Muscle layer of colon (tissue), 2 donors: ENCODE data around the gene HUNK.
"Not testable (repeated sequence)": the region's sequence is repeated elsewhere in the genome, so short reads cannot be mapped to it uniquely, and the experiment has no call there.

ENCODE experiments used
- H3K27ac ChIP-seq: one replicate; pipeline ENCODE4 v1.7.0; 2013; ENCODE audit warnings: low read depth, mild to moderate bottlenecking, low read length, moderate library complexity
- H3K27me3 ChIP-seq, 2 donors: one replicate each; pipeline ENCODE4 v1.7.0; 2013; ENCODE audit warnings: low read length in 2 of 2, mild to moderate bottlenecking in 2 of 2; ENCODE audit not compliant: insufficient read depth in 2 of 2, control insufficient read depth in 1 of 2
- H3K36me3 ChIP-seq: one replicate; pipeline ENCODE4 v1.7.0; 2013; ENCODE audit warnings: mild to moderate bottlenecking, low read length; ENCODE audit not compliant: insufficient read depth
- H3K4me1 ChIP-seq: one replicate; pipeline ENCODE4 v1.7.0; 2013; ENCODE audit warnings: mild to moderate bottlenecking, low read length; ENCODE audit not compliant: insufficient read depth
- H3K4me3 ChIP-seq, 2 donors: one replicate each; pipeline ENCODE4 v1.7.0; 2013; ENCODE audit warnings: low read length in 2 of 2, low read depth in 1 of 2, mild to moderate bottlenecking in 1 of 2, moderate library complexity in 1 of 2
- H3K9ac ChIP-seq: one replicate; pipeline ENCODE4 v1.7.0; 2013; ENCODE audit warnings: low read length
- H3K9me3 ChIP-seq: one replicate; pipeline ENCODE4 v1.7.0; 2013; ENCODE audit warnings: mild to moderate bottlenecking, low read length
- donor health status: abdominal sarcoma.
- donor health status: Adenocarcinoma of cecum.

Gene HUNK

GRCh38 chr21:32015461-32016139, 142.8 kb downstream of the HUNK start:
- Histone ChIP-seq H3K27ac (no peak overlapping the region), H3K27me3 (no peaks in the 10 kb centered on the region), H3K9me3 (no peaks in the 10 kb centered on the region), H3K4me3 (no peak overlapping the region), H3K36me3 (no peaks in the 10 kb centered on the region), H3K4me1 (no peaks in the 10 kb centered on the region), H3K9ac (no peak overlapping the region)

GRCh38 chr21:32018381-32018780, 145.6 kb downstream of the HUNK start:
- Histone ChIP-seq H3K27me3 (no peaks in the 10 kb centered on the region), H3K36me3 (no peaks in the 10 kb centered on the region), H3K4me1 (peaks cover 13% of the 10 kb centered on the region), H3K9ac (no peak overlapping the region), H3K9me3 (no peaks in the 10 kb centered on the region), H3K27ac (no peak overlapping the region), H3K4me3 (no peak overlapping the region)

GRCh38 chr21:32020564-32020963, 147.7 kb downstream of the HUNK start:
- H3K9ac ChIP-seq = no peak overlapping the region
- no peak overlapping the region for H3K27ac ChIP-seq
- H3K9me3 ChIP-seq = no peaks in the 10 kb centered on the region
- peaks cover 13% of the 10 kb centered on the region for H3K4me1 ChIP-seq
- H3K4me3 ChIP-seq = no peak overlapping the region
- H3K27me3 ChIP-seq = no peaks in the 10 kb centered on the region
- H3K36me3 ChIP-seq = no peaks in the 10 kb centered on the region

- Histone ChIP-seq H3K36me3 (no peaks in the 10 kb centered on the region), H3K4me1 (peaks cover 13% of the 10 kb centered on the region), H3K27ac (no peak overlapping the region), H3K9me3 (no peaks in the 10 kb centered on the region), H3K9ac (no peak overlapping the region), H3K4me3 (no peak overlapping the region), H3K27me3 (no peaks in the 10 kb centered on the region)
These were observed 148.6 kb downstream of the HUNK start for GRCh38 chr21:32021319-32021994.

GRCh38 chr21:32022146-32022545, 149.3 kb downstream of the HUNK start:
- peaks cover 13% of the 10 kb centered on the region for H3K4me1 ChIP-seq
- H3K9me3 ChIP-seq = no peaks in the 10 kb centered on the region
- H3K4me3 ChIP-seq = no peak overlapping the region
- H3K9ac ChIP-seq = no peak overlapping the region
- H3K36me3 ChIP-seq = no peaks in the 10 kb centered on the region
- H3K27me3 ChIP-seq = no peaks in the 10 kb centered on the region
- no peak overlapping the region for H3K27ac ChIP-seq

GRCh38 chr21:32030146-32030652, 157.4 kb downstream of the HUNK start:
- H3K4me3 ChIP-seq = no peak overlapping the region
- no peaks in the 10 kb centered on the region for H3K4me1 ChIP-seq
- no peak overlapping the region for H3K27ac ChIP-seq
- no peak overlapping the region for H3K9ac ChIP-seq
- no peaks in the 10 kb centered on the region for H3K9me3 ChIP-seq
- H3K27me3 ChIP-seq = no peaks in the 10 kb centered on the region
- no peaks in the 10 kb centered on the region for H3K36me3 ChIP-seq

- Histone ChIP-seq H3K9me3 (no peaks in the 10 kb centered on the region), H3K36me3 (no peaks in the 10 kb centered on the region), H3K27ac (no peak overlapping the region), H3K4me1 (no peaks in the 10 kb centered on the region), H3K9ac (no peak overlapping the region), H3K27me3 (no peaks in the 10 kb centered on the region), H3K4me3 (no peak overlapping the region)
These were observed 162.0 kb downstream of the HUNK start for GRCh38 chr21:32034850-32035249.

GRCh38 chr21:32035617-32036016, 162.8 kb downstream of the HUNK start:
- Histone ChIP-seq H3K27ac (no peak overlapping the region), H3K4me1 (no peaks in the 10 kb centered on the region), H3K4me3 (no peak overlapping the region), H3K9me3 (no peaks in the 10 kb centered on the region), H3K9ac (no peak overlapping the region), H3K27me3 (no peaks in the 10 kb centered on the region), H3K36me3 (no peaks in the 10 kb centered on the region)

GRCh38 chr21:32036756-32037155, 163.9 kb downstream of the HUNK start:
- H3K27ac ChIP-seq = no peak overlapping the region
- no peaks in the 10 kb centered on the region for H3K9me3 ChIP-seq
- H3K27me3 ChIP-seq = no peaks in the 10 kb centered on the region
- no peak overlapping the region for H3K4me3 ChIP-seq
- no peaks in the 10 kb centered on the region for H3K4me1 ChIP-seq
- no peak overlapping the region for H3K9ac ChIP-seq
- no peaks in the 10 kb centered on the region for H3K36me3 ChIP-seq

GRCh38 chr21:32038751-32039150, 165.9 kb downstream of the HUNK start:
- not testable (repeated sequence) for H3K27me3 ChIP-seq, H3K4me1 ChIP-seq, H3K9ac ChIP-seq, H3K9me3 ChIP-seq, H3K27ac ChIP-seq, H3K36me3 ChIP-seq, H3K4me3 ChIP-seq

- no peak overlapping the region for H3K27ac ChIP-seq
- H3K27me3 ChIP-seq = no peaks in the 10 kb centered on the region
- no peak overlapping the region for H3K9ac ChIP-seq
- H3K9me3 ChIP-seq = no peaks in the 10 kb centered on the region
- H3K36me3 ChIP-seq = no peaks in the 10 kb centered on the region
- no peak overlapping the region for H3K4me3 ChIP-seq
- no peaks in the 10 kb centered on the region for H3K4me1 ChIP-seq
These were observed 170.6 kb downstream of the HUNK start for GRCh38 chr21:32043458-32043857.
